Stimulated activated naive B cell treated with anti-CD40 and anti-IgM and Interleukin-4, amounts not matched to agents 10 μg/mL and 1 μg/mL and 100 μg/mL, for 72 hours (primary cell): ENCODE data around the gene CALR.

Source experiments
- ATAC-seq, 2 donors: fragments of 150-1000 bp; cut with Tn5 transposase; replicated peaks; 2 replicates each; pipeline ENCODE4 v1.10.0; 2021; ENCODE audit warnings: moderate library complexity in 1 of 2
- DNase-seq: peaks from one replicate; pipeline ENCODE4 v3.0.0; 2021
- H3K27ac Mint-ChIP-seq: one replicate; pipeline ENCODE4 v1.8.0; 2022; ENCODE audit warnings: mild to moderate bottlenecking, mixed read lengths
- H3K27me3 Mint-ChIP-seq, 2 donors: one replicate each; pipeline ENCODE4 v1.8.0; 2022; ENCODE audit warnings: mixed read lengths in 2 of 2
- H3K36me3 Mint-ChIP-seq, 2 donors: one replicate each; pipeline ENCODE4 v1.8.0; 2022; ENCODE audit warnings: mixed read lengths in 2 of 2, mild to moderate bottlenecking in 1 of 2
- H3K4me1 Mint-ChIP-seq, 2 donors: one replicate each; pipeline ENCODE4 v1.8.0; 2022; ENCODE audit warnings: mixed read lengths in 2 of 2, mild to moderate bottlenecking in 1 of 2
- H3K4me3 Mint-ChIP-seq, 2 donors: one replicate each; pipeline ENCODE4 v1.8.0; 2022; ENCODE audit warnings: mild to moderate bottlenecking in 2 of 2, mixed read lengths in 2 of 2, moderate library complexity in 1 of 2
- H3K9me3 Mint-ChIP-seq, 2 donors: one replicate each; pipeline ENCODE4 v1.8.0; 2022; ENCODE audit warnings: mixed read lengths in 2 of 2, mild to moderate bottlenecking in 1 of 2

CALR gene

GRCh38 chr19:12990431-12990830, 52.0 kb downstream of the CALR start:
- peaks cover 0 to 3% of the 10 kb centered on the region in 2 donors for H3K36me3 Mint-ChIP-seq
- no peak for DNase-seq
- H3K9me3 Mint-ChIP-seq = no peaks in the 10 kb centered on the region
- H3K27ac Mint-ChIP-seq = no peak overlapping the region
- H3K4me3 Mint-ChIP-seq = no peak overlapping the region
- ATAC-seq = no peak
- peaks cover 8 to 9% of the 10 kb centered on the region in 2 donors for H3K4me1 Mint-ChIP-seq
- peaks cover 13 to 18% of the 10 kb centered on the region in 2 donors for H3K27me3 Mint-ChIP-seq

- Mint-ChIP-seq H3K27ac (no peak overlapping the region), H3K9me3 (no peaks in the 10 kb centered on the region), H3K4me1 (peaks cover 7 to 9% of the 10 kb centered on the region in 2 donors), H3K4me3 (no peak overlapping the region), H3K27me3 (peaks cover 13 to 19% of the 10 kb centered on the region in 2 donors), H3K36me3 (peaks cover 0 to 3% of the 10 kb centered on the region in 2 donors)
- DNase-seq = no peak
- ATAC-seq = no peak
These were observed 52.4 kb downstream of the CALR start for GRCh38 chr19:12990853-12991252.

- Mint-ChIP-seq H3K4me3 (no peak overlapping the region), H3K27me3 (peaks cover 17 to 24% of the 10 kb centered on the region in 2 donors), H3K27ac (no peak overlapping the region), H3K9me3 (no peaks in the 10 kb centered on the region), H3K36me3 (peaks cover 0 to 3% of the 10 kb centered on the region in 2 donors), H3K4me1 (peaks cover 10 to 13% of the 10 kb centered on the region in 2 donors)
- DNase-seq (no peak), ATAC-seq (no peak)
These were observed 52.9 kb downstream of the CALR start for GRCh38 chr19:12991296-12991695.

GRCh38 chr19:12992729-12993128, 54.3 kb downstream of the CALR start:
- ATAC-seq (no peak), DNase-seq (no peak)
- Mint-ChIP-seq H3K9me3 (no peaks in the 10 kb centered on the region), H3K36me3 (peaks cover 0 to 3% of the 10 kb centered on the region in 2 donors), H3K27me3 (peaks cover 12 to 26% of the 10 kb centered on the region in 2 donors), H3K27ac (no peak overlapping the region), H3K4me3 (no peak overlapping the region), H3K4me1 (peaks cover 10 to 13% of the 10 kb centered on the region in 2 donors)

- peaks cover 0 to 3% of the 10 kb centered on the region in 2 donors for H3K36me3 Mint-ChIP-seq
- no peak for DNase-seq
- H3K9me3 Mint-ChIP-seq = no peaks in the 10 kb centered on the region
- H3K4me3 Mint-ChIP-seq = no peak overlapping the region
- no peak overlapping the region for H3K27ac Mint-ChIP-seq
- ATAC-seq = no peak
- peaks cover 12 to 32% of the 10 kb centered on the region in 2 donors for H3K27me3 Mint-ChIP-seq
- peaks cover 10 to 13% of the 10 kb centered on the region in 2 donors for H3K4me1 Mint-ChIP-seq
These were observed 55.2 kb downstream of the CALR start for GRCh38 chr19:12993562-12993961.
